Epithelial cell of esophagus (primary cell): ENCODE results near the gene MYF6.

ENCODE experiments used
- DNase-seq: peaks from one replicate; pipeline ENCODE4 v3.0.0; 2010; ENCODE audit warnings: low read depth
- H3K4me3 ChIP-seq: 2 replicates; pipeline ENCODE4 v1.5.1; 2011; ENCODE audit warnings: mild to moderate bottlenecking, low read length, control low read depth
- TF ChIP-seq, protein P1 (sequence below): IDR thresholded peaks from 2 replicates; pipeline ENCODE4 v1.5.1; 2011; ENCODE audit warnings: low read depth, mild to moderate bottlenecking, low read length, control low read depth, inconsistent platforms; ENCODE audit not compliant: insufficient read depth; ENCODE audit errors: missing control alignments

Gene MYF6

GRCh38 chr12:80717856-80718255, 10.4 kb downstream of the MYF6 start:
- no peak overlapping the region for H3K4me3 ChIP-seq
- TF ChIP-seq, protein P1, sequence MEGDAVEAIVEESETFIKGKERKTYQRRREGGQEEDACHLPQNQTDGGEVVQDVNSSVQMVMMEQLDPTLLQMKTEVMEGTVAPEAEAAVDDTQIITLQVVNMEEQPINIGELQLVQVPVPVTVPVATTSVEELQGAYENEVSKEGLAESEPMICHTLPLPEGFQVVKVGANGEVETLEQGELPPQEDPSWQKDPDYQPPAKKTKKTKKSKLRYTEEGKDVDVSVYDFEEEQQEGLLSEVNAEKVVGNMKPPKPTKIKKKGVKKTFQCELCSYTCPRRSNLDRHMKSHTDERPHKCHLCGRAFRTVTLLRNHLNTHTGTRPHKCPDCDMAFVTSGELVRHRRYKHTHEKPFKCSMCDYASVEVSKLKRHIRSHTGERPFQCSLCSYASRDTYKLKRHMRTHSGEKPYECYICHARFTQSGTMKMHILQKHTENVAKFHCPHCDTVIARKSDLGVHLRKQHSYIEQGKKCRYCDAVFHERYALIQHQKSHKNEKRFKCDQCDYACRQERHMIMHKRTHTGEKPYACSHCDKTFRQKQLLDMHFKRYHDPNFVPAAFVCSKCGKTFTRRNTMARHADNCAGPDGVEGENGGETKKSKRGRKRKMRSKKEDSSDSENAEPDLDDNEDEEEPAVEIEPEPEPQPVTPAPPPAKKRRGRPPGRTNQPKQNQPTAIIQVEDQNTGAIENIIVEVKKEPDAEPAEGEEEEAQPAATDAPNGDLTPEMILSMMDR = no peak
- no peak for DNase-seq

GRCh38 chr12:80720516-80720915, 13.1 kb downstream of the MYF6 start:
- DNase-seq = no peak
- TF ChIP-seq, protein P1 = no peak
- H3K4me3 ChIP-seq = no peak overlapping the region

DNA sequence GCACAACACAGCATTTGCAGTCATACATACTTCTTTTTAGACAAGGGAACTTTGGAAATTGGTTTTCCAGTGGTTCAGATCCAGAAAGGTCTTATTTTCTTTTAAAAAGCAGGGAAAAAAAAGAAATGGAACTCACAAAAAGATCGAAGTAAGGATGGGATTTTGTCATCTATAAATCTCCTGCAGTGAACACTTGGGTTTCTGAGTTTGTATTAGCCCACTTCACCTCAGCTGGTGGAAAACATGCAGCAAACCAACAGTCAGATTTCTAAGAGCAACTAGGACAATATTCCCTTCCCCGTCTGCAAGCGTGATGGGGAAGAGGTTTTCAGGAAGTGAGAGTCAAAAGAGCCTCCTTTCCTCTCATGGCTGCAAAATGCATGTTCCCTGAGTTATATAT, 13.9 kb downstream of the MYF6 start:
- TF ChIP-seq, protein P1 = no peak
- no peak overlapping the region for H3K4me3 ChIP-seq
- DNase-seq = no peak

- TF ChIP-seq, protein P1 = no peak
- H3K4me3 ChIP-seq = no peak overlapping the region
- DNase-seq = no peak
Observed at GRCh38 chr12:80745851-80746505, 38.5 kb downstream of the MYF6 start.

- TF ChIP-seq, protein P1 = no peak
- H3K4me3 ChIP-seq = no peak overlapping the region
- DNase-seq = no peak
Observed at GRCh38 chr12:80747800-80748199, 40.4 kb downstream of the MYF6 start.

DNA sequence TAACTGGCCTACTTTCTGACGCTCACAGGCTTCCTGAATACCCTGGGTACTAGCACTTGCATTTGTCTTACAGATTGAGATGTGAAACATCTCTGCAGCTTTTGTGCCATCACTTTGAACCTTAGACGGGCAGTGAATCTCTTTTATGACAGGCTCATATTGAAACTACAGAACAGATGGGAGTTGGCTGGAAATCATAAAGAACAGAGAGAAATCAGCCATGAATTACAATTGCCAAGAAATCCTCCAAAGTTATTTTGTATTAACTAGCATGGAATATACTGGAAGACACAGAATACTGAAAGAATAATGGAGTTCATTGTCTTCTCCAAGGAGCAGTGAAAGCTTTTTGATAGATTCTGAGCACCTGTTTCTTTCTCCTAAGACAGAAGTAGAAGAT, 42.0 kb downstream of the MYF6 start:
- TF ChIP-seq, protein P1 = no peak
- no peak for DNase-seq
- H3K4me3 ChIP-seq = no peak overlapping the region

GRCh38 chr12:80752464-80752863, 45.0 kb downstream of the MYF6 start:
- peak; percentile 4 for DNase-seq
- H3K4me3 ChIP-seq = no peak overlapping the region
- TF ChIP-seq, protein P1 = no peak
